Measurements from ENCODE around the gene SH3BGRL3.
"Not testable (repeated sequence)": the region's sequence is repeated elsewhere in the genome, so short reads cannot be mapped to it uniquely, and the experiment has no call there.

SH3BGRL3 gene

GRCh38 chr1:26318338-26319064, 38.6 kb downstream of the SH3BGRL3 start:
- DNase-seq, result no peak

DNA sequence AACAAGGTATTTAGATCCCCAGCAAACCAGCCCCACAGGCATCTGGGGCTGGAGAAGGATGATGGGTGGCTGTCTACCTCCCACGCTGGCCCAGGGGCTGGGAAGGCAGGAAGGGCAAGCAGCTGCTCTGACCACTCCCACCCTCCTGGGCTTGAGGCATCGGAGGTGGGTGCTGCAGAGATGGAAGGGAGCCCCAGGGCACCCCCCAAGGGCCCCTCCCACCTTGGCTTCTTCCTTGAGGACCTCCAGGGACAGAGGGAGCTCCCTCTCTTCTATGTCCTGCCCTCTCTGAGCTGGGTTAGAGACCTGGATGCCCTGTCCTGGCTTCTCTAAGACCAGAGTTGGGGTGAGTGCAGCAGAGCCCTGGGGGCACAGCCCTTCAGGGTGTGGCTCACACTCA, 41.0 kb downstream of the SH3BGRL3 start:
- no peak for DNase-seq

DNA sequence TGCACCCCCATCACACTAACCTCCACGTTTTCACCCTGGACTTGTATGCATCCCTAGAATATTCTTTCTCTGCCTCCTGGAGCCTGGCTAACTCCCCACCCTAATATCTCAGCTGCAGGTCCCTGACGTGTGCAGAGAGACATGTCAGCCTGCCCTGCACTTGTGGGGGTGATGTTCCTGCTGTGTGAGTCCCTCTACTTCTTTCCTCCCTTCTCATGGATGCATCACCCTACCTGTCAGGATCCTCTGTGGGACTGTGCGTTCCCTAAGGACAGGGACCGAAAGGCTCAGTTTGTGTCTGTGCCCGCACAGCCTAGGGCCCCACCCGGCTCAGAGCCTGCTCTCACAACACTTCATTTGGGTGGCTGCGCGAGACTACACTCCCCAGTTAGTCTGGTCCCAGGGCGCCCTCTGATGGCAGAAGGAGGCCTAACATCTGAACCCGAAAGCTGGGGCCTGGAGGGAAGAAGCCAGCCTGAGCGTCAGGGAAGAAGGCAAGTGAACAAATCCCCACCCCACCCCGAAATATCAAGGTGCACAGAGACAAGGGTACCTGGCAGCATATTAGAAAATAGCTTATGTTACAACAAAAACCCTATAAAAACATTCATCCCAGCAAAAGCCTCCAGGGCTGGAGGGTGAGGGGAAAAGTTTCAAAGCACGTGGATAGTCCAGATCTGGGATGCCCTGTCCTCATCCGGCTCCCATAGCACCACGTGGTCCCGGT, 41.6 kb downstream of the SH3BGRL3 start:
- no peak for DNase-seq

- DNase-seq, result no peak
Measured at GRCh38 chr1:26322042-26322331, 42.1 kb downstream of the SH3BGRL3 start.

DNA sequence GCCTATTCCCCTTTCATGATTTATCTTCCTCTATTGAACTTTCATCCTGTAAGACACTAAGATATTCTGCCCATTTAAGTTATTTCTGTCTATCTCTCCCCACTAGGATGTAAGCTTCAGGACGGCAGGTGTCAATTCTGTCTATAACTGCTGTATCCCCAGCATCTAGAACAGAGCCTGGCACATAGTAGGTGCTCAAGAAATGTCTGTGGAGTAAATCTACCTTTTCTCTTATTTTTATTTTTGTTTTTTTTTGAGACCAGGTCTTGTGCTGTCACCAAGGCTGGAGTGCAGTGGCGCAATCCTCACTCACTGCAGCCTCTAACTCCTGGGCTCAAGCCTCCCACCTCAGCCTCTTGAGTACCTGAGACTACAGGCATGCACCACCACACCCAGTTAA, 43.5 kb downstream of the SH3BGRL3 start:
- no peak for DNase-seq

GRCh38 chr1:26324550-26324949, 44.7 kb downstream of the SH3BGRL3 start:
- no peak for DNase-seq

- DNase-seq, result no peak
Measured at GRCh38 chr1:26327956-26328362, 48.1 kb downstream of the SH3BGRL3 start.

GRCh38 chr1:26328597-26328996, 48.7 kb downstream of the SH3BGRL3 start:
- DNase-seq, result no peak

DNA sequence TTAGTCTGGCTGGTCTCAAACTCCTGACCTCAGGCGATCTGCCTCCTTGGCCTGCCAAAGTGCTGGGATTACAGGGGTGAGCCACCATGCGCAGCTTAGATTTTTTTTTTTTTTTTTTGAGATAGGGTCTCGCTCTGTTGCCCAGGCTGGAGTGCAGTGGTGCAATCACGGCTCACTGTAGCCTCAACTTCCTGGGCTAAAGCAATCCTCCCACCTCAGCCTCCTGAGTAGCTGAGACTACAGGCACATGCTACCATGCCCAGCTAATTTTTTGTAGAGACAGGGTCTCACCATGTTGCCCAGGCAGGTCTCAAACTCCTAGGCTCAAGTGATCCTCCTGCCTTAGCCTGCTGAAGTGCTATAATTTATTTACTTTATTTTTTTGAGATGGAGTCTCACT, 49.5 kb downstream of the SH3BGRL3 start:
- DNase-seq, result not testable (repeated sequence)

DNA sequence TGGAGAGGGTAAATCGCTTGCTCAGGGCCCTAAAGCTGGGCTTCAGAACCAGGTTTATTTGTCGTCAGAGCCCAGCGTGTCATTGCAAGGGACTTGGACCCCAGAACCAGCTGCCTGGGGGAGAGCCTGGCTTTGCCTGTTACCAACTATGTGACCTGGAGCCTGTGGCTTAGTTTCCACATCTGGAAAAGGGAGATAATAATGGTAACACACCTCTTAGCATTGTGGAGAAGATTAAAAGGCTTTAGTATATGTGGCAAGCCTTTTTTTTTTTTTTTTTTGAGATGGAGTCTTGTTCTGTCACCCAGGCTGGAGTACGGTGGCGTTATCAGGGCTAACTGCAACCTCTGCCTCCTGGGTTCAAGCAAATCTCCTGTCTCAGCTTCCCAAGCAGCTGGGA, 50.4 kb downstream of the SH3BGRL3 start:
- DNase-seq, result no peak

Data from NCI-H187 treated with DMSO at 0.1 percent for 48 hours (cell line).